ENCODE data around the gene TNC. TPM values are rescaled to one million over a fixed set of nuclear protein-coding genes. Genes with fewer than 3 reads are reported as not detected.

The TNC gene
- total and polyA plus RNA-seq, 10 donors, result 1.7 to 126 (median 47.9) TPM

GRCh38 chr9:115146581-115147021 is 28.6 kb upstream of the TNC start:
- 59 to 86% (median 82%) methylated on average over 4 of the region's 4 CpGs for WGBS, 5 donors
- intact Hi-C loops (cut with DNase I; ENCODE audit: low total_unique reads), result no loop called here
- peaks cover 0 to 18% (median 0%) of the 10 kb centered on the region in 7 donors for H3K27me3 ChIP-seq (replicated peaks in 1 of 7)
- H3K9me3 ChIP-seq, result no peaks in the 10 kb centered on the region
- no peak overlapping the region for H3K4me3 ChIP-seq
- DNase-seq, result no peak
- H3K36me3 ChIP-seq, result no peaks in the 10 kb centered on the region
- no peak for TF ChIP-seq POLR2AphosphoS5 (IDR thresholded peaks at IDR 0.05)
- TF ChIP-seq POLR2A (IDR thresholded peaks at IDR 0.05), result no peak
- TF ChIP-seq CTCF (IDR thresholded peaks at IDR 0.05 in 8 of 11, conservative IDR thresholded peaks at IDR 0.05 in 3 of 11), result no peak
- H3K27ac ChIP-seq, result no peak overlapping the region
- H3K4me1 ChIP-seq, result no peaks in the 10 kb centered on the region

GRCh38 chr9:115144706-115145105 is 26.7 kb upstream of the TNC start:
- Histone ChIP-seq H3K27me3 (replicated peaks in 1 of 7) (peaks cover 0 to 19% (median 0%) of the 10 kb centered on the region in 7 donors), H3K4me1 (no peaks in the 10 kb centered on the region), H3K36me3 (no peaks in the 10 kb centered on the region), H3K9me3 (no peaks in the 10 kb centered on the region), H3K4me3 (no peak overlapping the region), H3K27ac (no peak overlapping the region)
- no peak for DNase-seq
- intact Hi-C loops (cut with DNase I; ENCODE audit: low total_unique reads), result no loop called here
- TF ChIP-seq POLR2AphosphoS5 (IDR thresholded peaks at IDR 0.05), result no peak
- no peak for TF ChIP-seq POLR2A (IDR thresholded peaks at IDR 0.05)
- TF ChIP-seq CTCF (IDR thresholded peaks at IDR 0.05 in 8 of 11, conservative IDR thresholded peaks at IDR 0.05 in 3 of 11), result no peak
- 87 to 95% (median 90%) methylated on average over 2 of the region's 2 CpGs for WGBS, 5 donors

GRCh38 chr9:115143689-115144088 is 25.7 kb upstream of the TNC start:
- no peak overlapping the region for H3K4me3 ChIP-seq
- intact Hi-C loops (cut with DNase I; ENCODE audit: low total_unique reads), result no loop called here
- H3K9me3 ChIP-seq, result no peaks in the 10 kb centered on the region
- 23 to 82% (median 66%) methylated on average over 2 of the region's 2 CpGs for WGBS, 5 donors
- no peak for DNase-seq
- H3K36me3 ChIP-seq, result no peaks in the 10 kb centered on the region
- TF ChIP-seq POLR2A (IDR thresholded peaks at IDR 0.05) (no peak), POLR2AphosphoS5 (IDR thresholded peaks at IDR 0.05) (no peak), CTCF (IDR thresholded peaks at IDR 0.05 in 8 of 11, conservative IDR thresholded peaks at IDR 0.05 in 3 of 11) (no peak)
- H3K27me3 ChIP-seq (replicated peaks in 1 of 7), result peaks cover 0 to 19% (median 0%) of the 10 kb centered on the region in 7 donors
- H3K4me1 ChIP-seq, result no peaks in the 10 kb centered on the region
- H3K27ac ChIP-seq, result no peak overlapping the region

- intact Hi-C loops (cut with DNase I; ENCODE audit: low total_unique reads), result no loop called here
- H3K27me3 ChIP-seq (replicated peaks in 1 of 7), result peaks cover 0 to 19% (median 0%) of the 10 kb centered on the region in 7 donors
- TF ChIP-seq POLR2AphosphoS5 (IDR thresholded peaks at IDR 0.05) (no peak), CTCF (IDR thresholded peaks at IDR 0.05 in 8 of 11, conservative IDR thresholded peaks at IDR 0.05 in 3 of 11) (no peak), POLR2A (IDR thresholded peaks at IDR 0.05) (no peak)
- WGBS, 5 donors, result 85 to 93% (median 89%) methylated on average over 6 of the region's 6 CpGs
- H3K9me3 ChIP-seq, result no peaks in the 10 kb centered on the region
- peaks cover 0 to 4% (median 0%) of the 10 kb centered on the region in 6 donors for H3K4me1 ChIP-seq
- no peak overlapping the region for H3K27ac ChIP-seq
- H3K4me3 ChIP-seq, result no peak overlapping the region
- no peaks in the 10 kb centered on the region for H3K36me3 ChIP-seq
- DNase-seq, result no peak
Measured at GRCh38 chr9:115142517-115143270, 24.7 kb upstream of the TNC start.

Measured in spleen (tissue), 11 donors.